CD14-positive monocyte (primary cell): ENCODE data around the gene OR13C8. TPM values are rescaled to one million over a fixed set of nuclear protein-coding genes. Genes with fewer than 3 reads are reported as not detected.
"Not testable (repeated sequence)": the region's sequence is repeated elsewhere in the genome, so short reads cannot be mapped to it uniquely, and the experiment has no call there.

Experiments
- DNase-seq, 3 donors: peaks; one replicate each; pipeline ENCODE4 v3.0.0-alpha.2; 2011 to 2022
- H2AFZ ChIP-seq: 2 replicates; pipeline ENCODE4 v1.6.0; 2012; ENCODE audit warnings: mild to moderate bottlenecking, low read depth, low read length, inconsistent platforms; ENCODE audit not compliant: insufficient read depth, poor library complexity, severe bottlenecking
- H3K27ac ChIP-seq, 2 donors: 1 replicate in 1 of 2; 2 replicates in 1 of 2; pipeline ENCODE4 v1.5.1; 2012 to 2013; ENCODE audit warnings: low read length in 2 of 2, control low read depth in 1 of 2, inconsistent platforms in 1 of 2, low read depth in 1 of 2, mild to moderate bottlenecking in 1 of 2
- H3K27me3 ChIP-seq, 2 donors: one replicate each; pipeline versions ENCODE4 v1.6.0 to v1.6.1; 2011 to 2013; ENCODE audit warnings: low read length in 2 of 2; ENCODE audit not compliant: control insufficient read depth in 2 of 2, insufficient read depth in 2 of 2
- H3K36me3 ChIP-seq, 2 donors: replicated peaks in 1 of 2; 1 replicate in 1 of 2; 2 replicates in 1 of 2; pipeline versions ENCODE4 v1.5.1 to v1.6.1; 2012 to 2013; ENCODE audit warnings: low read length in 2 of 2, control low read depth in 1 of 2, inconsistent platforms in 1 of 2, mild to moderate bottlenecking in 1 of 2; ENCODE audit not compliant: insufficient read depth in 2 of 2, control insufficient read depth in 1 of 2
- H3K4me1 ChIP-seq, 2 donors: 1 replicate in 1 of 2; 2 replicates in 1 of 2; pipeline versions ENCODE4 v1.5.1 to v1.6.1; 2012 to 2013; ENCODE audit warnings: low read length in 2 of 2, control low read depth in 1 of 2, inconsistent platforms in 1 of 2, mild to moderate bottlenecking in 1 of 2, moderate library complexity in 1 of 2; ENCODE audit not compliant: insufficient read depth in 2 of 2, control insufficient read depth in 1 of 2
- H3K4me2 ChIP-seq: replicated peaks from 2 replicates; pipeline ENCODE3; 2012; ENCODE audit warnings: low read length, moderate library complexity, mild to moderate bottlenecking; ENCODE audit not compliant: poor library complexity, severe bottlenecking; ENCODE audit errors: extremely low read depth
- H3K4me3 ChIP-seq, 3 experiments: fragments of 200-600 bp in 1 of 3; sonication (generic) in 1 of 3; replicated peaks in 1 of 3; 1 replicate in 2 of 3; 2 replicates in 1 of 3; pipeline ENCODE4 v1.5.1; 2011 to 2013; ENCODE audit warnings: low read length in 3 of 3, mild to moderate bottlenecking in 3 of 3, control low read depth in 2 of 3, low read depth in 2 of 3, inconsistent platforms in 1 of 3, moderate library complexity in 1 of 3
- H3K79me2 ChIP-seq: 2 replicates; pipeline ENCODE4 v1.6.0; 2012; ENCODE audit warnings: mild to moderate bottlenecking, control low read depth, inconsistent platforms, low read length, moderate library complexity; ENCODE audit not compliant: insufficient read depth
- H3K9ac ChIP-seq: 2 replicates; pipeline ENCODE4 v1.6.0; 2017; ENCODE audit warnings: low read length, mild to moderate bottlenecking; ENCODE audit not compliant: insufficient read depth, poor library complexity, severe bottlenecking
- H3K9me3 ChIP-seq, 2 donors: replicated peaks in 1 of 2; 1 replicate in 1 of 2; 2 replicates in 1 of 2; pipeline versions ENCODE4 v1.5.1 to v1.6.1; 2012 to 2013; ENCODE audit warnings: low read length in 2 of 2, control low read depth in 1 of 2; ENCODE audit not compliant: control insufficient read depth in 1 of 2, insufficient read depth in 1 of 2
- H4K20me1 ChIP-seq: 2 replicates; pipeline ENCODE4 v1.6.0; 2012; ENCODE audit warnings: mild to moderate bottlenecking, low read length, control low read depth, moderate library complexity; ENCODE audit not compliant: insufficient read depth
- H3K27ac Mint-ChIP-seq, 7 donors: one replicate each; pipeline ENCODE4 v1.8.0; 2020; ENCODE audit warnings: mild to moderate bottlenecking in 7 of 7, mixed read lengths in 7 of 7, moderate library complexity in 6 of 7, inconsistent platforms in 2 of 7
- H3K27me3 Mint-ChIP-seq, 3 donors: one replicate each; pipeline ENCODE4 v1.8.0; 2021 to 2022; ENCODE audit warnings: low read depth in 3 of 3, mild to moderate bottlenecking in 3 of 3, mixed read lengths in 3 of 3, moderate library complexity in 3 of 3, inconsistent platforms in 1 of 3
- H3K36me3 Mint-ChIP-seq, 2 donors: one replicate each; pipeline ENCODE4 v1.8.0; 2020; ENCODE audit warnings: mixed read lengths in 2 of 2, inconsistent platforms in 1 of 2, mild to moderate bottlenecking in 1 of 2
- H3K4me1 Mint-ChIP-seq: one replicate; pipeline ENCODE4 v1.8.0; 2020; ENCODE audit warnings: mild to moderate bottlenecking, mixed read lengths
- H3K4me3 Mint-ChIP-seq, 2 donors: one replicate each; pipeline ENCODE4 v1.8.0; 2020; ENCODE audit warnings: mild to moderate bottlenecking in 2 of 2, mixed read lengths in 2 of 2, moderate library complexity in 1 of 2
- H3K9me3 Mint-ChIP-seq, 7 donors: one replicate each; pipeline ENCODE4 v1.8.0; 2020 to 2022; ENCODE audit warnings: mixed read lengths in 7 of 7, mild to moderate bottlenecking in 6 of 7, moderate library complexity in 6 of 7, inconsistent platforms in 2 of 7
- WGBS: methylation state at CpG from one replicate; pipeline ENCODE4 v1.1.5; 2013; ENCODE audit warnings: missing lambda C conversion rate; ENCODE audit not compliant: insufficient coverage; 5-methylcytosine and 5-hydroxymethylcytosine counted together
- intact Hi-C, 2 donors: fragments of 100-400 bp; cut with micrococcal nuclease; formaldehyde crosslinking; loops; one replicate each; pipeline versions ENCODE4 v1.15.0 to v1.15.1; 2023
- polyA plus RNA-seq, 3 donors: library from polyadenylated mRNA; depleted of rRNA in 1 of 3; unstranded in 2 of 3; stranded (reverse) in 1 of 3; fragments of 300-500 nt in 2 of 3; fragments of >200 nt in 1 of 3; fragmentation: Illumina TruSeq in 2 of 3; gene quantifications; 1 replicate in 2 of 3; 2 replicates in 1 of 3; pipeline ENCODE4 v1.2.3, GENCODE V29; 2012 to 2021
- TF ChIP-seq, protein P1 (sequence below): fragments of 200-600 bp; IDR thresholded peaks from one replicate; pipeline ENCODE4 v1.8.0; 2022; ENCODE audit warnings: antibody characterized with exemption, mild to moderate bottlenecking

The OR13C8 gene
- polyA plus RNA-seq, 3 donors: not detected

DNA sequence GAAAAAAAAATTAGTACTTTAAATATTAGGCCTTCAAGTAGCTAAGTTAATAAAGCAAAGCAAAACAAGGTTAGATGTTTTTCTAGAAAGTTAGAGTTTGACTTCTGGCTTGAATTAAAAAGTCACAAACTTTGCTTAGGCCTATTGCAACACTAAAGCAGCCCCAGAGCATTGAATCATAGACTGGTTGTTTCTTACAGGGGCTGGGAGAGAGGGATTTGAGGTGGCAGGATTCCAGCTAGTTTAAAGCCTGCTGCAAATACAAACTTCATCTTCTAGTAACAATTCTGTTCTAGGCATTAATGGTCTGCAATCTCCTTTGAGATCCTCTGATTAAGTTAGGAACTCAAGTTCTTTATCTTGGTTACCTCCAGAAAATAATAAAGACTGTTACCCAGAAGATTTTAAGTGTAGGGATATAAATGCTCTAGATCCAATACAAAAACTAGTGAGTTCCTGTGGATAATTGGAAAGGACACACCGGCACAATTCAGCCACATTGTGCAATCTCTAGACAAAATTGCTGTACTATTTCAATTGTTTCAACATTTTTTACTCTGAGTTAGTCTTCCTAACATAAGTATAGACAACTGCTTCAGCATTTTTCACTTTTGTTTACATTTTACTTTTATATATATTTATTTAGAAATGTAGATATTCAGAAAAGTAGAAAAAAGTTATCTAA lies 17.7 kb downstream of the OR13C8 start:
- Histone ChIP-seq H3K9me3 (no peaks in the 10 kb centered on the region), H3K9ac (no peak overlapping the region), H3K27ac (no peak overlapping the region), H3K4me2 (no peak overlapping the region), H3K4me3 (no peak overlapping the region), H4K20me1 (no peaks in the 10 kb centered on the region), H3K79me2 (no peaks in the 10 kb centered on the region), H3K27me3 (no peaks in the 10 kb centered on the region), H3K4me1 (no peaks in the 10 kb centered on the region), H2AFZ (no peak overlapping the region), H3K36me3 (no peaks in the 10 kb centered on the region)
- Mint-ChIP-seq H3K36me3 (no peaks in the 10 kb centered on the region), H3K27me3 (no peaks in the 10 kb centered on the region), H3K4me1 (no peaks in the 10 kb centered on the region), H3K9me3 (peaks cover 0 to 2% (median 0%) of the 10 kb centered on the region in 7 donors), H3K4me3 (no peak overlapping the region), H3K27ac (no peak overlapping the region)
- DNase-seq: no peak
- WGBS: no CpG with 5 or more reads among the region's 1 CpG
- intact Hi-C loops: no loop called here
- TF ChIP-seq, protein P1, sequence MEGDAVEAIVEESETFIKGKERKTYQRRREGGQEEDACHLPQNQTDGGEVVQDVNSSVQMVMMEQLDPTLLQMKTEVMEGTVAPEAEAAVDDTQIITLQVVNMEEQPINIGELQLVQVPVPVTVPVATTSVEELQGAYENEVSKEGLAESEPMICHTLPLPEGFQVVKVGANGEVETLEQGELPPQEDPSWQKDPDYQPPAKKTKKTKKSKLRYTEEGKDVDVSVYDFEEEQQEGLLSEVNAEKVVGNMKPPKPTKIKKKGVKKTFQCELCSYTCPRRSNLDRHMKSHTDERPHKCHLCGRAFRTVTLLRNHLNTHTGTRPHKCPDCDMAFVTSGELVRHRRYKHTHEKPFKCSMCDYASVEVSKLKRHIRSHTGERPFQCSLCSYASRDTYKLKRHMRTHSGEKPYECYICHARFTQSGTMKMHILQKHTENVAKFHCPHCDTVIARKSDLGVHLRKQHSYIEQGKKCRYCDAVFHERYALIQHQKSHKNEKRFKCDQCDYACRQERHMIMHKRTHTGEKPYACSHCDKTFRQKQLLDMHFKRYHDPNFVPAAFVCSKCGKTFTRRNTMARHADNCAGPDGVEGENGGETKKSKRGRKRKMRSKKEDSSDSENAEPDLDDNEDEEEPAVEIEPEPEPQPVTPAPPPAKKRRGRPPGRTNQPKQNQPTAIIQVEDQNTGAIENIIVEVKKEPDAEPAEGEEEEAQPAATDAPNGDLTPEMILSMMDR: no peak

DNA sequence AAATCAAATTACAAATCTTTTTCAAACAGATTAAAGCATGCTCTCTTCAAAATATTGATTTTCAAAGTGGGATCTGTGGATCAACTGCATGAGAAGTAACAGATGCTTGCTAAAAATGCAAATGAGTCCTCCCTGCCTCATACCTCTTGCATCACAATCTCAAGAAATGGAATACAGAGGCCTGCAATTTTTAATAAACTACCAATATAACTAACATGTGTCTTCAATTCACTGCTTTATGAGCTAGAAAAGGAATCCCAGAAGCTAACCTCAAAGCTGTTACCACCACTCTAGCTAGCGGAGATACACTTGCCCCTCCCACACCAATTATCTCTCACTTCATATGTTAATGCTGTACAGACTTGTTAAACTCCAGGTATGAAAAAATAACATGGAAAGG lies 20.7 kb downstream of the OR13C8 start:
- intact Hi-C loops: no loop called here
- no peak overlapping the region for H2AFZ ChIP-seq
- H3K79me2 ChIP-seq: no peaks in the 10 kb centered on the region
- H3K4me3 Mint-ChIP-seq: no peak overlapping the region
- no peaks in the 10 kb centered on the region for H3K36me3 ChIP-seq
- H3K4me1 ChIP-seq: no peaks in the 10 kb centered on the region
- no peaks in the 10 kb centered on the region for H3K27me3 Mint-ChIP-seq
- H3K4me2 ChIP-seq: no peak overlapping the region
- no peak overlapping the region for H3K27ac ChIP-seq
- DNase-seq: no peak
- H3K9ac ChIP-seq: no peak overlapping the region
- H3K4me3 ChIP-seq: no peak overlapping the region
- no CpG with 5 or more reads among the region's 1 CpG for WGBS
- peaks cover 0 to 6% (median 0%) of the 10 kb centered on the region in 7 donors for H3K9me3 Mint-ChIP-seq
- no peak overlapping the region for H3K27ac Mint-ChIP-seq
- no peaks in the 10 kb centered on the region for H3K4me1 Mint-ChIP-seq
- H4K20me1 ChIP-seq: no peaks in the 10 kb centered on the region
- TF ChIP-seq, protein P1: no peak
- no peaks in the 10 kb centered on the region for H3K36me3 Mint-ChIP-seq
- no peaks in the 10 kb centered on the region for H3K27me3 ChIP-seq
- H3K9me3 ChIP-seq: no peaks in the 10 kb centered on the region

DNA sequence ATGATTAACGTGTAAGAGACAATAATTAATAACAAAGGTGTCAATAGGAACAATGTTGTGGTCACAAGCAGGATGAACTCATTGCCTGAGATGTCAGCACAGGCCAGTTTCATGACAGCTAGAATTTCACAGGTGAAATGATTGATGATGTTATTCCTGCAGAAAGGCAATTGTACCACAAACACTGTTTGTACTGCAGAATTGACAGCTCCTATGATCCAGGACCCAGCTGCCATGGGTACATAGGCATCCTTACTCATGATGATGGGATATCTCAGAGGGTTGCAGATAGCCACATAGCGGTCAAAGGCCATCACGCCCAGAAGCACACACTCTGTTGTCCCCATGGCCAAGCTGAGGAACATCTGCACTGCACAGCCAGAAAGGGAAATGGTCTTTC lies 29.8 kb downstream of the OR13C8 start:
- H3K4me3 ChIP-seq, H3K36me3 ChIP-seq, H3K27ac Mint-ChIP-seq, H3K4me3 Mint-ChIP-seq, DNase-seq, H4K20me1 ChIP-seq, H3K4me1 Mint-ChIP-seq, H3K4me2 ChIP-seq, H2AFZ ChIP-seq, H3K36me3 Mint-ChIP-seq, H3K27ac ChIP-seq, H3K27me3 Mint-ChIP-seq, H3K9me3 ChIP-seq, H3K27me3 ChIP-seq, H3K79me2 ChIP-seq, intact Hi-C loops, H3K4me1 ChIP-seq, H3K9ac ChIP-seq: not testable (repeated sequence)
- H3K9me3 Mint-ChIP-seq: peaks cover 0 to 10% (median 0%) of the 10 kb centered on the region in 7 donors
- WGBS: 71% methylated on average over 1 of the region's 3 CpGs
